Measurements from ENCODE around the gene EIF4G3.

- TF ChIP-seq RARB (CRISPR knock-in tag; IDR thresholded peaks at IDR 0.05): no peak
- TF ChIP-seq ZC3H10 (CRISPR knock-in tag; IDR thresholded peaks at IDR 0.05): no peak
- TF ChIP-seq BACH2 (CRISPR knock-in tag; IDR thresholded peaks at IDR 0.05; ENCODE audit: borderline replicate concordance): no peak
- no peak for TF ChIP-seq CREB5 (CRISPR knock-in tag; IDR thresholded peaks at IDR 0.05; ENCODE audit: low read depth)
- TF ChIP-seq TCF4 (CRISPR knock-in tag; IDR thresholded peaks at IDR 0.05; ENCODE audit: borderline replicate concordance): no peak
- TF ChIP-seq ESRRG (CRISPR knock-in tag; IDR thresholded peaks at IDR 0.05): no peak
Observed at GRCh38 chr1:21123287-21123948, 53.3 kb downstream of the EIF4G3 start.
